ENCODE results near the gene FOXK2.
"Not testable (repeated sequence)": the region's sequence is repeated elsewhere in the genome, so short reads cannot be mapped to it uniquely, and the experiment has no call there.

The FOXK2 gene

GRCh38 chr17:82495844-82496528, 23.5 kb upstream of the FOXK2 start:
- no peak for DNase-seq

DNA sequence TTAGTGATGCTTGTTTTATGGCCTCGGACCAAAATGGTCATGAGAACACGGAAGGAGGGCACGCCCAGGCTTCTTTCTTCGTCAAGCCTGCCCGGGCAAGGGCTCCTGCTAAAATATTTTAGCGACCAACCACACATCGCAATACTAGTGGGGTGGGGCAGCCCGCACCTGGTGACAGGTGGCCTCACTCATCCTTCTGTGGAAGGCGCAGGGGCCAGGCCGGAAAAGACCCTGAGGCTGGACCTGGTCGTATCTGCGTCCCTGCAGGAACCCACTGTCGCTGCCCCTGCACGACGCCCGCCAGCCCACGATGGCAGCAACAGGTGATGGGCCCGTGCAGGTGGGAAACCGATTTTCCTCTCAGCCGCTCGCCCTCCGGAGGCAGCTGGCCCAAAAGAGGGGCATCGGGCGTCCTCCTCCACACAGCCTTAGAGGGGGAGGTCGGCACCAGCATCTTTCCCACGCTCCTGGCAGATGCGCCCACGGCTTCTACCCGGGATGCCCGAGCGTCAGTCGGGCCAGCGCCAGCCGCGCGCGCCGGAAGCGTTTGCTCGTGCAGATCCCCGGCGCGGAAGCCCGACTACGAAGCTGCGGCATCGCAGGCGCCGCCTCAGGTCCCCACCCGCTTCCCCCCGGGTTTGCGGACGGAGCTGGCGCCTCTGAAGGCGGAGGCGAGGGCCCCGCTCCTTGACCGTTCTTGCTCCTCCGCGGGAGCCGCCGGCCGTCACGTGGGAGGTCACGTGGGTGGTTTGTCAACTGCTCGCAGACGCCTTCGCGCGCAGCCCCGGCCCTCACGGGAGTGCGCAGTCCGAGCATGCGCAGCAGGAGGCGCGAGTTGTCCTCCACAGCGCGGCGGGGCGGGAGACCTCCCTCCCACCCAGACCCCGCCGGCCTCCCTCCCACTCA, 22.8 kb upstream of the FOXK2 start:
- peak; percentile 60 for DNase-seq

GRCh38 chr17:82497483-82498405, 21.8 kb upstream of the FOXK2 start:
- no peak for DNase-seq

DNA sequence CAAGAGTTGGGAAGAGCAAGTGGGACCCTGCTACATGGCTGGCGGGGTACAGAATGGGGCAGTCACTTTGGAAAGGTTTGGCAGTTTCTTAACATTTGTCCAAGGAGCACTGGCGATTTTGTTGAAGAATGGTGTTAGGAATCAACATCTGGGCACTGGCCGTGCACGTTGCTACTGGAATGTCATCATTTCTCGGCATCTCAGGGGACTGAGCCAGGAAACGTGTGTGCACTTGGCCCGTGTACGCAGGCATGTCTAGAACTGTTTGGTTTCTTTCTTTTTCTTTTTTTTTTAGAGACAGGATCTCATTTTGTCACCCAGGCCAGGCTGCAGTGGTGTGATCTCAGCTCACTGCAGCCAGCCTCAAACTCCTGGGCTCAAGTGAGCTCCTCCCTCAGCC, 17.3 kb upstream of the FOXK2 start:
- DNase-seq: no peak

GRCh38 chr17:82503094-82503727, 16.3 kb upstream of the FOXK2 start:
- DNase-seq: no peak

- DNase-seq: no peak
Measured at GRCh38 chr17:82503728-82504308, 15.7 kb upstream of the FOXK2 start.

DNA sequence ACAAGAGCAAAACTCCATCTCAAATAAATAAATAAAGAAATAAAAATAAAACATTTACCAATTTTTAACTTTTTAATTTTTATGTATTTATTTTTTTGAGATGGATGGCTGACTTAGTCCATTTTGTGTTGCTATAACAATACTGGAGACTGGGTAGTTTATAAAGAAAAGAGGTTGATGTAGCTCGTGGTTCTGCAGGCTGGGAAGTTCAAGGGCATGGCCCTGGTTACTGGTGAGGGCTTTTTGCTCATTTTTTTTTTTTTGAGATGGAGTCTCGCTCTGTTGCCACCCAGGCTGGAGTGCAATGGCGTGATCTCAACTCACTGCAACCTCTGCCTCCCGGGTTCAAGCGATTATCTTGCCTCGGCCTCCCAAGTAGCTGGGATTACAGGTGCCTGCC, 14.2 kb upstream of the FOXK2 start:
- no peak for DNase-seq

- not testable (repeated sequence) for DNase-seq
Measured at GRCh38 chr17:82506402-82506801, 13.1 kb upstream of the FOXK2 start.

DNA sequence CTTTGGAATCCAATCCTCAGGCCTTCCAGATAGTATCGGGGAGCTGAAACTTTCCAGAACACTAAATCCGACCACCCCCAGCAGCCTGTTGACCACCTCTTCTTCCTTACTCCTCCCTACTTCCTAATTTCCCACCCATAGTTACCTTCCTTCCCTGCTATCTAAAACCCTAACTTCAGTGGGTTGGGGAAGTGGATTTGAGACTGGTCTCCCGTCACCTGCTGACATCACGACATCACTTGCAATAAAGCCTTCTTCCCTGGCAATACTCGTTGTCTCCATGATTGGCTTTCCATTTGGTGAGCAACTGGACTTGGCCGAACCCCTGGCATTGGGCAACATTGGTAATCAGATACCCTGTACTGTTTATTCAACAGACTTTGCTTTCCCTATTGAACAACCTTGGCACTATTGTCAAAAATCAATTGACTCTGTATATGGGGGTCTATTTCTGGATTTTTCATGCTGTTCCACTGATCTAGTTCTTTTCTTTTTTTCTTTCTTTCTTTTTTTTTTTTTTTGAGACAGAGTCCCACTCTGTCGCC, 11.8 kb upstream of the FOXK2 start:
- DNase-seq: no peak

DNA sequence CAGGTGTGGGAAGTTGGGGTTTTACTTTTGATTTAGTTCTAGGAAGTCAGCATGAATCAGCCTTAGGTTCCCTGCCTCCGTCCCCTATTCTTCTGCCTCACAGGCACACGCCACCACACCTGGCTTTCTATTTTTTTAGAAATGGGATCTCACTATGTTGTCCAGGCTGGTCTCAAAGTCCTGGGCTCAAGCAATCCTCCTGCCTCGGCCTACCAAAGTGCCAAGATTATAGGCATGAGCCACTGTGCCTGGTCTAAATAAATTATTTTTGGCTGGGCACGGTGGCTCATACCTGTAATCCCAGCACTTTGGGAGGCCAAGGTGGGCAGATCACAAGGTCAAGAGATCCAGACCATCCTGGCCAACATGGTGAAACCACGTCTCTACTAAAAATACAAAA, 7.9 kb upstream of the FOXK2 start:
- not testable (repeated sequence) for DNase-seq

DNA sequence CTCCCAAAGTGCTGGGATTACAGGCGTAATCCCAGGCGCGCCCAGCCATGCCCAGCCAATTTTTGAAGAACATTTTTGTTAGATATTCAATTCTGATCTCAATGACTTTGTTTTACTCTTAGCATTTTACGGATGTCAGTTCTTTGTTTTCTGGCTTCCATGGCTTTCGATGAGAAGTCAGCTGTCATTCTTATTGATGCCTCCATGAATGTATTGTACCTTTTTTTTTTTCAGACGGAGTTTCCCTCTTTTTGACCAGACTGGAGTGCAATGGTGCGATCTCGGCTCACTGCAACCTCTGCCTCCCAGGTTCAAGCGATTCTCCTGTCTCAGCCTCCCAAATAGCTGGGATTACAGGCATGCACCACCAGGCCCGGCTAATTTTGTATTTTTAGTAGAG, 5.7 kb upstream of the FOXK2 start:
- not testable (repeated sequence) for DNase-seq

DNA sequence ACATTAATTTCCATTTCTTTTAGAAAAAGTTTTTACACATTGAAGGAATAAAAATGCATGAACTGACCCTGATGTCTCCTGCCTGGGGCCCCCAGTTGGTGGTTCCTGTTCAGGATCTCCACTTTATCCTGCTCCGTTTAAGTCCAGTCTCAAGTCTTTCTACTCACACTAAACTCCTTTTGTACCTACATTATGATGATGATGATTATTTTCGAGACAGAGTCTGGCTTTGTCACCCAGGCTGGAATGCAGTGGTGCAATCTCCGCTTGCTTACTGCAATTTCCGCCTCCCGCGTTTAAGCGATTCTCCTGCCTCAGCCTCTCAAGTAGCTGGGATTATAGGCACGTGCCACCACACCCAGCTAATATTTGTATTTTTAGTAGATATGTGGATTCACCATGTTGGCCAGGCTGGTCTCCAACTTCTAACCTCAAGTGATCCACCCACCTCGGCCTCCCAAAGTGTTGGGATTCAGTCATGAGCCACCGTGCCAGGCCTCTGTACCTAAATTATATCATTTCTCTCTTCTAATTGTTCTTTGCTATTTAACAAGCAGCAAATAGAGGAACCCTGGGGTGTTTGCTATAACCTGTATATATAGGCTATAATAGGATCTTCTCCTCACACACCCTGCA, 2.2 kb upstream of the FOXK2 start:
- no peak for DNase-seq

DNA sequence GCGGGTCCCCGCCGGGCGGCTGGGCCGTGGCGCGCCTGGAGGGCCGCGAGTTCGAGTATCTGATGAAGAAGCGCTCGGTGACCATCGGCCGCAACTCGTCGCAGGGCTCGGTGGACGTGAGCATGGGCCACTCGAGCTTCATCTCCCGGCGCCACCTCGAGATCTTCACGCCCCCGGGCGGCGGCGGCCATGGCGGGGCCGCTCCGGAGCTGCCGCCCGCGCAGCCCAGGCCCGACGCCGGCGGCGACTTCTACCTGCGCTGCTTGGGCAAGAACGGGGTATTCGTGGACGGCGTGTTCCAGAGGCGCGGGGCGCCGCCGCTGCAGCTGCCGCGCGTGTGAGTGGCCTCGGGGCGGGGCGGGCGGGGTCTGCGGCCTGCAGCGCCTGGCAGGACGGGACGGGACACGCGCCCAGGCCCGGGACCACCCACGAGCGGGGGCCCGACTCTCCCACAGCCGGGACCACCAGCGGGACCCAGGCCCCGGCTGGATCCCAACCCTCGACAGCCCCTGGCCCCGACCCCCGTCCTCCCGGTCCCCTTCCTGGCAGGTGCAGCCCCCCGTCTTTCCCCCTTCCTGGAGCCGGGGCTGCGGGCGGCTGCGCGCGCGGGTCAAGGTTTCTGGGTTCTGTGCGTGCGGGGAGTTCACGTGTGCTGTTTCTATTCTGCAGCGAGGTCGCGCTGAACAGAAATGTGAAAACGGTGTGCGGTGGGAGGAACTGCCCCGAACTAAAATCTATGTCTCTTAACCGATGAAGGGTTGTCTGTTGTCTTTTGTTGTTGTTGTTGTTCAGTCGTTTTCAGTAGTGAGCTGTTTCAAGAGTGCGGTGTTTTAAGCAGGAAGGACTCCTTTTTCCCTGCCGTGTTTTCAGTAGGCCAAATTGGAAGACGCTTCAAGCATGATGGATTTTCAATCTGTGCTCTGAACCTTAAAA, 705 bp downstream of the FOXK2 start:
- no peak for DNase-seq

DNA sequence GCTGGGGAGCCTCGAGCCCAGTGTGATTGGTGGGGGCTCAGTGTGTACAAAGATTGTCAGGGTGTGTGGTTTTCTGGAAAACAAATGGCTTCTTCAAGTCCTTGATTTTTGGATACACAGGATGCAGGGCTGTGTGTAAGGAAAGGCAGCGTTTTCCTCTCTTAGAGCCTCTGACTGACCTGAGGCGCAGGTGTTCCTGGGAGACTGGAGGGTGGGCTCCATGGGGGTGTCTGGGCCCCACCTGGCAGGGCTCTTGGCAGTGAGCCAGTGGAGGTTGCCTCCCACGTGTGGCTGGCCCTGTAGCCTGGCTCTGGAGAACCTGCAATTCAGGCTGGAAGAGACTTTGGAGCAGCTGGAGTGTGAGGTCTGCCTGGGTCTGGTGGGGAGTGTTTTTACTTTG, 5.0 kb downstream of the FOXK2 start:
- no peak for DNase-seq

- no peak for DNase-seq
Measured at GRCh38 chr17:82525712-82526111, 6.2 kb downstream of the FOXK2 start.

GRCh38 chr17:82527898-82528297, 8.4 kb downstream of the FOXK2 start:
- no peak for DNase-seq

DNA sequence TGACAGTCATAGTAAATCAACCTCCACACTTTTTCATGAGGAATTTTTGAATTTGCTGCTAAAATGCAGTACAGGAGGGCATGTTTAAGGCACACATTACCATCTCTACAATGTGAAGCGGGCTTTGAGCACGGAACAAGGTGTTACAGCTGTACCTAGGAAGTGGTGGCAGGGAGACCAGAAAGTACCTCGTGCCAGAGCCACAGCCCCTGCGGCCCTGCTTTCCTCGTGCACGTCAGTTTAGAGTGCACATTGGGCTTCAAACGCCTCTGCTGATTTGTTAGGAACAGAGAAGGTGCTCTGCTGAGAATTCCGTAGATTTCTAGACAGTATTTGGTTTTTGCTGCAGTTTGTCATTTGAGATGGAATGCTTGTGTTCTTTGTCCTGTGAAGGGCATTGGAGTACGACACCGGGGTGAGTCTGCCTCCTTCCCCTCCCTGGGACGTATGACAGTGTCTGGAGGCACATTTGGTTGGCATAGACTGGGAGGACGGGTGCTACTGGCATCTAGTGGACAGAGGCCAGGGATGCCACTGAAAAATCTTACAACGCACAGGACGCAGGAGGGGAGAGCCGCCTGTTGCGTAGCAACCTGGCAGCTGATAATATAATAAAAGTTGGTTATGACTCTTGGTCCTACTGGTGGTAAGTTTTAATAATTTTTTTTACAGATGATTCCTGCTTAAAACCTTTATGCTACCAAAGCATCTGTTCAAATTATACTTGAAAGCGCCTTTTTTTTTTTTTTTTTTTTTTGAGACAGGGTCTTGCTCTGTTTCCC, 9.1 kb downstream of the FOXK2 start:
- DNase-seq: no peak

GRCh38 chr17:82529914-82530300, 10.4 kb downstream of the FOXK2 start:
- no peak for DNase-seq

DNA sequence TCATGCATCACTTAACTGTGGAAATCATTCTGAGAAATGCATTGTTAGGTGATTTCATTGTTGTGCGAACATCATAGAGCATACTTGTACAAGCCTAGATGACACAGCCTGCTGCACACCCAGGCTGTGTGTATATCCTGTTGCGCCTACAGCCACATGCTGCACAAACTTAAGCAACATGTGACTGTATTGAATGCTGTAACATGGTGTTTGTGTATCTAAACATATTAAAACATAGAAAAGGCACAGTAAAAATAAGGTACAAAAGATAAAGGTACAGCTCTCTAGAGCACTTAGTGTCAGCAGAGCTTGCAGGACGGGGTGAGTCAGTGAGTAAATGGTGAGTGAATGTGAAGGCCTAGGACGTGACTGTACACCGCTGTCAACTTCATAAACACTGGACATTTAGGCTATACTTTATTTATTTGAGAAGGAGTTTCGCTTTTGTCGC, 11.9 kb downstream of the FOXK2 start:
- DNase-seq: no peak
